ENCODE data around the gene KLHL14. TPM values are rescaled to one million over a fixed set of nuclear protein-coding genes. Genes with fewer than 3 reads are reported as not detected.

Gene KLHL14
- total RNA-seq, 4 donors from 2014 or later, result 18.9 to 36.5 (median 29.3) TPM

GRCh38 chr18:32623563-32623962 is 149.3 kb downstream of the KLHL14 start:
- intact Hi-C loops (cut with DNase I), result no loop called here

More at GRCh38 chr18:32623563-32623962, 149.3 kb downstream of the KLHL14 start:
- DNase-seq, result no peak
- Histone ChIP-seq H3K27ac (peak overlapping the region; percentile 56 to 63 (median 63)), H3K36me3 (no peaks in the 10 kb centered on the region), H3K4me1 (peaks cover 15 to 22% of the 10 kb centered on the region in 2 donors), H3K9me3 (no peaks in the 10 kb centered on the region), H3K27me3 (no peaks in the 10 kb centered on the region), H3K4me3 (replicated peaks in 1 of 3) (no peak overlapping the region)
- no peak for TF ChIP-seq POLR2A (IDR thresholded peaks at IDR 0.05)
- TF ChIP-seq, protein P1, sequence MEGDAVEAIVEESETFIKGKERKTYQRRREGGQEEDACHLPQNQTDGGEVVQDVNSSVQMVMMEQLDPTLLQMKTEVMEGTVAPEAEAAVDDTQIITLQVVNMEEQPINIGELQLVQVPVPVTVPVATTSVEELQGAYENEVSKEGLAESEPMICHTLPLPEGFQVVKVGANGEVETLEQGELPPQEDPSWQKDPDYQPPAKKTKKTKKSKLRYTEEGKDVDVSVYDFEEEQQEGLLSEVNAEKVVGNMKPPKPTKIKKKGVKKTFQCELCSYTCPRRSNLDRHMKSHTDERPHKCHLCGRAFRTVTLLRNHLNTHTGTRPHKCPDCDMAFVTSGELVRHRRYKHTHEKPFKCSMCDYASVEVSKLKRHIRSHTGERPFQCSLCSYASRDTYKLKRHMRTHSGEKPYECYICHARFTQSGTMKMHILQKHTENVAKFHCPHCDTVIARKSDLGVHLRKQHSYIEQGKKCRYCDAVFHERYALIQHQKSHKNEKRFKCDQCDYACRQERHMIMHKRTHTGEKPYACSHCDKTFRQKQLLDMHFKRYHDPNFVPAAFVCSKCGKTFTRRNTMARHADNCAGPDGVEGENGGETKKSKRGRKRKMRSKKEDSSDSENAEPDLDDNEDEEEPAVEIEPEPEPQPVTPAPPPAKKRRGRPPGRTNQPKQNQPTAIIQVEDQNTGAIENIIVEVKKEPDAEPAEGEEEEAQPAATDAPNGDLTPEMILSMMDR (IDR thresholded peaks at IDR 0.05), result no peak

Small RNA genes lying within 50 kb of the gene (small RNA-seq; reads per million reads assigned to genes)
- not detected for gene AC012123.2
